Osteocyte (in vitro differentiated cells): Measurements from ENCODE around the gene MGP. TPM values are rescaled to one million over a fixed set of nuclear protein-coding genes. Genes with fewer than 3 reads are reported as not detected.

Source experiments
- DNase-seq: peaks from one replicate; pipeline ENCODE4 v3.0.0; 2021; ENCODE audit warnings: mixed read lengths; ENCODE audit not compliant: unreplicated experiment; ENCODE audit errors: extremely low spot score
- H3K27ac Mint-ChIP-seq: one replicate; pipeline ENCODE4 v1.8.0; 2021; ENCODE audit warnings: mild to moderate bottlenecking, mixed read lengths; ENCODE audit not compliant: unreplicated experiment
- H3K27me3 Mint-ChIP-seq: one replicate; pipeline ENCODE4 v1.8.0; 2021; ENCODE audit warnings: mixed read lengths; ENCODE audit not compliant: unreplicated experiment
- H3K36me3 Mint-ChIP-seq: one replicate; pipeline ENCODE4 v1.8.0; 2021; ENCODE audit warnings: mixed read lengths; ENCODE audit not compliant: unreplicated experiment
- H3K4me1 Mint-ChIP-seq: one replicate; pipeline ENCODE4 v1.8.0; 2021; ENCODE audit warnings: mixed read lengths; ENCODE audit not compliant: unreplicated experiment
- H3K4me3 Mint-ChIP-seq: one replicate; pipeline ENCODE4 v1.8.0; 2021; ENCODE audit warnings: mild to moderate bottlenecking, moderate library complexity, mixed read lengths; ENCODE audit not compliant: unreplicated experiment
- H3K9me3 Mint-ChIP-seq: one replicate; pipeline ENCODE4 v1.8.0; 2021; ENCODE audit warnings: mixed read lengths; ENCODE audit not compliant: unreplicated experiment
- total RNA-seq: library from RNA; stranded (reverse); gene quantifications from 2 replicates; pipeline ENCODE4 v1.2.1, GENCODE V29; 2021
- TF ChIP-seq, protein P1 (sequence below): fragments of 200-600 bp; sonication (generic); IDR thresholded peaks from 2 replicates; pipeline ENCODE4 v1.5.0; 2021; ENCODE audit warnings: antibody characterized with exemption, mild to moderate bottlenecking, moderate library complexity

Gene MGP
- total RNA-seq, 1 donor from 2014 or later, result 74.1 TPM

- peaks cover 24% of the 10 kb centered on the region for H3K4me1 Mint-ChIP-seq
- H3K36me3 Mint-ChIP-seq, result no peaks in the 10 kb centered on the region
- no peak for DNase-seq
- H3K27me3 Mint-ChIP-seq, result no peaks in the 10 kb centered on the region
- H3K4me3 Mint-ChIP-seq, result no peak overlapping the region
- peak overlapping the region; percentile 56 for H3K27ac Mint-ChIP-seq
- H3K9me3 Mint-ChIP-seq, result peaks cover 3% of the 10 kb centered on the region
- TF ChIP-seq, protein P1, sequence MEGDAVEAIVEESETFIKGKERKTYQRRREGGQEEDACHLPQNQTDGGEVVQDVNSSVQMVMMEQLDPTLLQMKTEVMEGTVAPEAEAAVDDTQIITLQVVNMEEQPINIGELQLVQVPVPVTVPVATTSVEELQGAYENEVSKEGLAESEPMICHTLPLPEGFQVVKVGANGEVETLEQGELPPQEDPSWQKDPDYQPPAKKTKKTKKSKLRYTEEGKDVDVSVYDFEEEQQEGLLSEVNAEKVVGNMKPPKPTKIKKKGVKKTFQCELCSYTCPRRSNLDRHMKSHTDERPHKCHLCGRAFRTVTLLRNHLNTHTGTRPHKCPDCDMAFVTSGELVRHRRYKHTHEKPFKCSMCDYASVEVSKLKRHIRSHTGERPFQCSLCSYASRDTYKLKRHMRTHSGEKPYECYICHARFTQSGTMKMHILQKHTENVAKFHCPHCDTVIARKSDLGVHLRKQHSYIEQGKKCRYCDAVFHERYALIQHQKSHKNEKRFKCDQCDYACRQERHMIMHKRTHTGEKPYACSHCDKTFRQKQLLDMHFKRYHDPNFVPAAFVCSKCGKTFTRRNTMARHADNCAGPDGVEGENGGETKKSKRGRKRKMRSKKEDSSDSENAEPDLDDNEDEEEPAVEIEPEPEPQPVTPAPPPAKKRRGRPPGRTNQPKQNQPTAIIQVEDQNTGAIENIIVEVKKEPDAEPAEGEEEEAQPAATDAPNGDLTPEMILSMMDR, result no peak
Observed at GRCh38 chr12:14904854-14905253, 19.2 kb upstream of the MGP start.

DNA sequence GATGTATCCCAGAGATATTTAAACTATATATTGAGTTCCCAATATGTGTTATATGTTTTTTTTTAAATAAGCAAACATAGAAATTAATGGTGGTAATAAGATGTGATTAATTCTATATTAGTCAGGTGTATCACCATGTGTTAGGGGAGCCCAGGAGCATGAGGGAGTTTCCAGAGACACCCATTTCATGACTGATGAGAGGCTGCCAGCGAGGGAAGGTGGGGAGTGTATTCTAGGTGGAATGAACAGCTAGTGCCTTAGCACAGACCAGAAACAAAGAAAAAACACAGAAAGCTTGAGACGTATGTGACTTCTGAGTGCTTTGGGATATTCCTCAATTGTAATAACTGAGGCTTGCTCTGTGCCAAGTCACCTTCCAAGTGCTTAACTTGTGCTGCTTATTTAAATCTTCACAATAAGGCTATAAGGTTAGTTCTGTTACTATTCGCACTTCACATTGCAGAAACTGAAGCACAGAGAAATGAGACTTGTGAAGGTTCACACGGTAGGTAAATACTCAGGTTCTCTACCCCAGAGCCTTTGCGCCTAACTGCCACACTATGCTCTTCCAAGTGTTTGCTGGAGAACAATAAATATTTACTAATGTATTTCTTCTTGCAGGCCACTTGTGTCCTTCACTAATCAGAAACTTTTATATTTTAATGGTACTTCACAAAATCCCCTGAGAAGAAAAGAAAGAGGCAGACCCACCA lies 17.9 kb upstream of the MGP start:
- H3K36me3 Mint-ChIP-seq, result no peaks in the 10 kb centered on the region
- no peaks in the 10 kb centered on the region for H3K27me3 Mint-ChIP-seq
- H3K4me3 Mint-ChIP-seq, result no peak overlapping the region
- peaks cover 3% of the 10 kb centered on the region for H3K9me3 Mint-ChIP-seq
- DNase-seq, result no peak
- no peak overlapping the region for H3K27ac Mint-ChIP-seq
- peaks cover 24% of the 10 kb centered on the region for H3K4me1 Mint-ChIP-seq
- TF ChIP-seq, protein P1, result no peak

DNA sequence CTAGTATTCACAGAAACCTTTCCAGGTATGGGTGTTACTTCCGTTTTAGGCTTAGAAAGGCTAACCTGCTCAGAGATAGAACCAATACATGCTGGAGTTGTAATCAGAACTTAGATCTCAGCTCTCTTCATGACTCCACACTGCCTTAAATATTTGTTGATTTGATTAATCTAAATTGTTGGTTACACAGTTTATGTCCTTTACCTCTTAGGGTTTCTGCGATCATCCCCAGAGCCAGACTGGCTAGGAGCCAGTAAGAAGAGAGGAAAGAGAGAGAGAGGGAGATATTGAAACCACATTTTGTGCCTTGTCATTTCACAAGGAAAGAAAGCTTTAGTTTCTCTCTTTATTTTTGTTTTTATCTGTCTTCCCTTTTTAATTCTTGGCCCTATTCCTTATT lies 16.8 kb upstream of the MGP start:
- peaks cover 24% of the 10 kb centered on the region for H3K4me1 Mint-ChIP-seq
- H3K27ac Mint-ChIP-seq, result peak overlapping the region; percentile 81
- peaks cover 3% of the 10 kb centered on the region for H3K9me3 Mint-ChIP-seq
- H3K4me3 Mint-ChIP-seq, result no peak overlapping the region
- H3K27me3 Mint-ChIP-seq, result no peaks in the 10 kb centered on the region
- H3K36me3 Mint-ChIP-seq, result no peaks in the 10 kb centered on the region
- no peak for DNase-seq
- TF ChIP-seq, protein P1, result no peak

DNA sequence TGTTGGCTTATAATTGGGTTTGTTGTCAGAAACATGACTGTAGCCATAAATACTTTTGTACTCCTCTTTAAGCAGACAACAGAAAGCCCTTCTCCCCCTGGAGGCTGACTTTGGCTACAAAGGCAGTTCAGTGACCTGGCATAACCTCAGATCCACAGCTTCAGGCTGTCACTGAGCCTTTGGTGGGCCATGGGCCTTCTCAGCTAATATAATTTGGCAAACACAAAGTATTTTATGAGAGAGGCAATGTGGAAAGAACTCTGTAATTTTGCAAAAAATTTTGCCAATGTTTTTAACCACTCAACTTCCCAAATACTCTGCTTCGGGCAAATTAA lies 15.5 kb upstream of the MGP start:
- Mint-ChIP-seq H3K4me1 (peaks cover 34% of the 10 kb centered on the region), H3K27me3 (no peaks in the 10 kb centered on the region), H3K27ac (no peak overlapping the region), H3K36me3 (no peaks in the 10 kb centered on the region), H3K9me3 (peaks cover 3% of the 10 kb centered on the region), H3K4me3 (no peak overlapping the region)
- DNase-seq, result no peak
- TF ChIP-seq, protein P1, result no peak

GRCh38 chr12:14900521-14901227 lies 15.0 kb upstream of the MGP start:
- H3K4me3 Mint-ChIP-seq, result no peak overlapping the region
- no peaks in the 10 kb centered on the region for H3K27me3 Mint-ChIP-seq
- H3K9me3 Mint-ChIP-seq, result peaks cover 3% of the 10 kb centered on the region
- H3K36me3 Mint-ChIP-seq, result no peaks in the 10 kb centered on the region
- no peak overlapping the region for H3K27ac Mint-ChIP-seq
- TF ChIP-seq, protein P1, result no peak
- no peak for DNase-seq
- peaks cover 38% of the 10 kb centered on the region for H3K4me1 Mint-ChIP-seq
